HL-60 (cell line): Measurements from ENCODE around the gene RYR3.
A peak's percentile ranks its signal among the peaks of the same experiment; 100 is the strongest.

Source experiments
- DNase-seq, 2 experiments: peaks; one replicate each; pipeline ENCODE4 v3.0.0-alpha.2; 2010 to 2020; ENCODE audit warnings: low read depth in 1 of 2, low spot score in 1 of 2
- H3K27ac ChIP-seq: fragments of 250-450 bp; sonication (Bioruptor Pico); replicated peaks from 2 replicates; pipeline ENCODE4 v1.5.1; 2020; ENCODE audit warnings: mild to moderate bottlenecking, moderate library complexity
- H3K27me3 ChIP-seq: fragments of 250-450 bp; sonication (Bioruptor Pico); 2 replicates; pipeline ENCODE4 v1.5.1; 2021; ENCODE audit warnings: mild to moderate bottlenecking, moderate library complexity; ENCODE audit not compliant: insufficient read depth, poor library complexity, severe bottlenecking
- H3K4me3 ChIP-seq: replicated peaks from 2 replicates; pipeline ENCODE4 v1.5.1; 2011; ENCODE audit warnings: mild to moderate bottlenecking, control low read depth, low read length; ENCODE audit not compliant: insufficient read depth
- CTCF ChIP-seq: IDR thresholded peaks from one replicate; pipeline ENCODE4 v1.5.1; 2011; ENCODE audit warnings: low read length, control low read depth, inconsistent platforms; ENCODE audit not compliant: insufficient read depth
- GABPA ChIP-seq: IDR thresholded peaks from 2 replicates; pipeline ENCODE4 v1.6.1; 2012; ENCODE audit warnings: low read depth
- POLR2AphosphoS5 ChIP-seq: IDR thresholded peaks from 2 replicates; pipeline ENCODE4 v1.6.1; 2012; ENCODE audit warnings: low read depth
- REST ChIP-seq: IDR thresholded peaks from 2 replicates; pipeline ENCODE4 v1.6.1; 2012; ENCODE audit warnings: low read depth; ENCODE audit not compliant: insufficient replicate concordance
- SPI1 ChIP-seq: IDR thresholded peaks from 2 replicates; pipeline ENCODE4 v1.6.1; 2012; ENCODE audit warnings: low read depth, mild to moderate bottlenecking, borderline replicate concordance

RYR3 gene

DNA sequence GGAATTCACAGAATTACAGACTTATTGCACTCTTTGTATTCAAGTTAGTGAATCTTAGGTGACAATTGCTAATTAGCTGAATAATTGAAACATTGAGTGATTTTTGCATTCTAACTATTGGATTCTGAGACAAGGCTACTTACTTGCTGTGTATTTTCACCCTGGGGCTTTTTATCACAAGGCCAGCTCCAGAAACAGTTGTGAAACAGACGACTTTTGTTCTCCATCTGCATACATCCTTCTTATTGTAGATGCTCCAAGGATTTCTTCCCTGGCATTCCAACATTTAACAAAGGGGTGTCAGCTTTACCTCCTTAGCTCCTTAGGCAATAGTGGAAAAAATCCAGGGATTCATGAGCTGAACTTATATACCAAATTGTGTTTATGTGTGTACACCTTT lies 424.4 kb downstream of the RYR3 start:
- TF ChIP-seq CTCF = no peak
- no peak for TF ChIP-seq POLR2AphosphoS5

DNA sequence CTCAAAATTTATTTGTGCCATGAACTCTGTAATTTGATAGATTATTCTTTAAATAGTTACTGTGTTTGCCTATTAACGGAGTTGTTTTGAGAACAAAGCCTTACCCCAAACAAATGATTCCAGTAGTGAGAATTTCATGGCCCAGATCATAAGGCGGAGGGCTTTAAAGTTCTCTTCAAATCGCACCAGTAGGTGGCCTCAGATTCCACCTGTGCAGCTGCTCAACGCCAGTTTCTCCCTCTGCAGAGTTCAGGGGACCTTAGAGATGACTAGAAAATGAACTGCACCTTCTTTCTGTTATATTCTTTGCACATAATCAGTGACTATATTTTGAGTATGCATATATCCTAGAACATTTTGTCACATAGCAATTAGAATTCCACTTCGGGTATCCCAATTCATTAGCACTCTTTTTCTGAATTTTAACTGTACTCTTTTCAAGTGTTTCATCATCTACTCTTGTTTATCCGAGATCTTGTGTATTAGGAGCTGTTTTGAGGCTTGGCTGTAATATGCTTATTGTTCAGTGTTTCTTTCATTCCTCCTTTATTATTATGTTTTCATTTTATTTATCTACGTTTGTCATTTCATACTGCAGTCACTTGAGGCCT lies 425.0 kb downstream of the RYR3 start:
- DNase-seq = peak in 1 of 2 experiments; percentile 20
- TF ChIP-seq REST (no peak), GABPA (no peak), CTCF (peak; percentile 36), POLR2AphosphoS5 (no peak)
- no peak overlapping the region for H3K27ac ChIP-seq
- no peak overlapping the region for H3K4me3 ChIP-seq
- H3K27me3 ChIP-seq = no peaks in the 10 kb centered on the region

More for the DNA sequence above, 424.4 kb downstream of the RYR3 start:
- DNase-seq = no peak
- no peak overlapping the region for H3K27ac ChIP-seq
- H3K27me3 ChIP-seq = no peaks in the 10 kb centered on the region
- H3K4me3 ChIP-seq = no peak overlapping the region

- peak; percentile 70 for TF ChIP-seq CTCF
- no peak for TF ChIP-seq SPI1
- DNase-seq = peak in 1 of 2 experiments; percentile 25
- Histone ChIP-seq H3K4me3 (no peak overlapping the region), H3K27me3 (no peaks in the 10 kb centered on the region), H3K27ac (no peak overlapping the region)
Observed at GRCh38 chr15:33737687-33738601, 427.2 kb downstream of the RYR3 start.

- TF ChIP-seq SPI1 (no peak), REST (no peak), CTCF (no peak), GABPA (no peak), POLR2AphosphoS5 (no peak)
- H3K4me3 ChIP-seq = no peak overlapping the region
- H3K27ac ChIP-seq = no peak overlapping the region
- DNase-seq = no peak
- H3K27me3 ChIP-seq = no peaks in the 10 kb centered on the region
Observed at GRCh38 chr15:33738941-33739664, 428.3 kb downstream of the RYR3 start.
